D341Med (cell line): ENCODE results near the gene CISD2.
"Not testable (repeated sequence)": the region's sequence is repeated elsewhere in the genome, so short reads cannot be mapped to it uniquely, and the experiment has no call there.

Experiments used
- DNase-seq: peaks from one replicate; pipeline ENCODE4 v3.0.0; 2012; ENCODE audit warnings: low spot score

The CISD2 gene, protein sequence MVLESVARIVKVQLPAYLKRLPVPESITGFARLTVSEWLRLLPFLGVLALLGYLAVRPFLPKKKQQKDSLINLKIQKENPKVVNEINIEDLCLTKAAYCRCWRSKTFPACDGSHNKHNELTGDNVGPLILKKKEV

DNA sequence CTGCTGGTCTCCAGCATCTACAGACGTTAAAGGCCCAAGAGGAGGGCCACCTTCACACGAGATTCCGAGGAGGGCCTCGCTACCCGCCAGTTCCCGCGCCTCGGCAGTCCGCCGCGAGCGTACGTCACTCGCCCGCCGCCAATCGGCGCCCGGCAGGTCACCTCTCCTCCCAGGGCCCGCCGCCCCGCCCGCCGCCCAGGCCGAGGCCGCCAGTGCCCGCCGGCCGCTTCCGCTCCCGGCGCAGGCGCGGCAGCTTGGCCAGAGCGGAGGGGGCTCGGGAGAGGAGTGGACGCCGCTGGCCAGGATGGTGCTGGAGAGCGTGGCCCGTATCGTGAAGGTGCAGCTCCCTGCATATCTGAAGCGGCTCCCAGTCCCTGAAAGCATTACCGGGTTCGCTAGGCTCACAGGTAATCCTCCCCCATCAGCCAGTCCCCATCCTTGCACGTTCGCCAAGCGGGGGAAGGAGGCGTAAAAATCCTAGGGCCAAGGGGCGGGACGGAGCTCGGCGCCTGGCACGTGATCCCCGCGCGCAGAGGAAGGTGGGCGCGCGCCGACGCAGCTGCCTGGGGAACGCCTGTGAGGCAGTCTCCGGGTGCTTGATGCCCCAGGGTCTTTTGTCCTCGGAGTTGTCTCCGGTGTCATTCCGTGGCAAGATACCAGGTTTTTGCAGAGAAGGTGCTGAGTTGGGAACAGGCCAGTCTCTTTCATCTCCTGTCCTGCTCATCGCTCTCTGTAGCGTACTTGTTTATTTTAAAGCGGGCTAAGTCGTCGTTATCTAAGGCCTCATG, at the start of gene CISD2:
TSS of gene CISD2 (plus strand) at position 212 of the 788 bp plus-strand sequence. CDS start at position 305, 93 bp downstream.
- peak; percentile 96 for DNase-seq

DNA sequence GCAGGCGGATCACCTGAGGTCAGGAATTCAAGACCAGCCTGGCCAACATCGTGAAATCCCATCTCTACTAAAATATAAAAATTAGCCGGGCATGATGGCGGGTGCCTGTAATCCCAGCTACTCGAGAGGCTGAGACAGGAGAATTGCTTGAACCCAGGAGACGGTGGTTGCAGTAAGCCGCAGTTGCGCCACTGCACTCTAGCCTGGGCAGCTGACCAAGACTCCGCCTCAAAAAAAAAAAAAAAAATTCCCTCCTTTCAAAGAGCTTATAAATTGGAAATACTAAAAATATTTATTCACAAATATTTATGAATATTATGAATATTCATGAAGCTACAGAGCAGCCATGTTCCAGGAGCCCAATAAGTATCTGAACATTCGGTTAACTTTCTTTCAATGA, 49.7 kb upstream of the CISD2 start:
- not testable (repeated sequence) for DNase-seq

DNA sequence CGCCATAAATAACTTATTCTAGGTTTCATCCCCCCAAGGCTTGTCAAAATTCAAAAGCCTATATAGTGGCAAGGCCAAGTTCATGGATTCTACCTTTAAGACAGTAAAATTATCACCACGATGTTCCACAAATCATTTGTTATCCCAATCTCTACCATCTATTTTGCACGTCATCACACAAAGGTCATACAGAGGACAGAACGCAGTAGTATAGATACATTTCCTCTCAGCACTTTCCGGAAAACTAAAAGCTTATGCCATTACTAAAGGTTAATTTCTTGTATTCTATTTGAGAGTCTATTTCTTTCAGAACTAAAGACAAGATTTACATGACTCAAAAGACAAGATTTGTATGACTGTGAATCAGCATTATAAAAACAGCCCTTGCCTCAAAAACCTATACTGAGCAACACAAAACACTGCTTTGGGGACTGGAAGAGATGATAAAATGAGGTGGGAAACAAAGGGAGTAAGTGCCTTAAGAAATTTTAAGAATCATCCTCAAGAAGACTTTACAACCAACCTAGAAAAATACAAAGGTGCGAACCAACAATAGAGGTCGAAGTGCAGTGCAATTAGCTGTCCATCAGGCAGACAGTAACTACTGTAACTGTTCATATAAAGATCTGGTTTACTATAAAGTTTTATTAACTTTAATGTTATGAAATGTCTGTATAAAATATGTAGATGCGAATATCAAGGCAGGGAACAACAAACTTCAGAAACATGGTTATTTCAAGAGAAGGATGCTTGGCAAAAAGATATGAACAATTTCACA, 49.0 kb upstream of the CISD2 start:
- no peak for DNase-seq

DNA sequence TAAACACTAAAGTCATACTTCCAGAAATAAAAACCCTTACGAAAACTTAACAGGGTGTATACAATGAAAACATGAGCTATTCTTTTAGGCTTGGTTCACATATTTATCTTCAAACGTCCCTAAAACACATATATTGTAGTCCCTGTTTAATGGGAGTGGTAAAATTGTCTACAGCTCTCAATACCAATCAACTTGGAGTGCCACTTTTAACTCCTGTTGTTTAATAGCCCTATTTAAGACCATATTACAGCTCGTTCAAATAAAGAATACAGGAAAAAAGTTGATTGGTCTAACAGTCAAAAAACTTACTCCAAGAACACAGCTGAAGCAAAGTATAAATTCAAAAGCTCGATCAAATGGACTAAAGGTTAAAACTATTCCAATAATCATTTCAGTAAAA, 45.3 kb upstream of the CISD2 start:
- DNase-seq = no peak

GRCh38 chr4:102823897-102824296, 44.9 kb upstream of the CISD2 start:
- DNase-seq = no peak

DNA sequence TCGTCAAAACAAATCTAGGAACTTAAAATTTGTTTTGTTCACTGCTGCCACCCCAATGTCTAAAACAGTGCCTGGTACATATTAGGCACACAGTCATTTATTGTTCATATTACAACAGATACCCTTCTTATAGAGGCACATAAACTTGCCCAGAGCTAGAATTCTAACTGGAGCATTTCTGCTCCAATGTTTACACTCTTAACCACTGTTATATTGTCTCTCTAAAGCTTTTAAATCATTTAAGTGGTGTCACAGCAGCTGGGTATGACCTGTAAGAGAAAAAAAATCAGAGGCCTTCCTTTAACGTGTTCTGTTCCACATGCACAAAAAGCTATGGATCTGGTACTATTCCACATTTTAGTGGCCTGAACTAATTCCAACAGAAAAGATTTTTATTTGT, 44.4 kb upstream of the CISD2 start:
- no peak for DNase-seq

DNA sequence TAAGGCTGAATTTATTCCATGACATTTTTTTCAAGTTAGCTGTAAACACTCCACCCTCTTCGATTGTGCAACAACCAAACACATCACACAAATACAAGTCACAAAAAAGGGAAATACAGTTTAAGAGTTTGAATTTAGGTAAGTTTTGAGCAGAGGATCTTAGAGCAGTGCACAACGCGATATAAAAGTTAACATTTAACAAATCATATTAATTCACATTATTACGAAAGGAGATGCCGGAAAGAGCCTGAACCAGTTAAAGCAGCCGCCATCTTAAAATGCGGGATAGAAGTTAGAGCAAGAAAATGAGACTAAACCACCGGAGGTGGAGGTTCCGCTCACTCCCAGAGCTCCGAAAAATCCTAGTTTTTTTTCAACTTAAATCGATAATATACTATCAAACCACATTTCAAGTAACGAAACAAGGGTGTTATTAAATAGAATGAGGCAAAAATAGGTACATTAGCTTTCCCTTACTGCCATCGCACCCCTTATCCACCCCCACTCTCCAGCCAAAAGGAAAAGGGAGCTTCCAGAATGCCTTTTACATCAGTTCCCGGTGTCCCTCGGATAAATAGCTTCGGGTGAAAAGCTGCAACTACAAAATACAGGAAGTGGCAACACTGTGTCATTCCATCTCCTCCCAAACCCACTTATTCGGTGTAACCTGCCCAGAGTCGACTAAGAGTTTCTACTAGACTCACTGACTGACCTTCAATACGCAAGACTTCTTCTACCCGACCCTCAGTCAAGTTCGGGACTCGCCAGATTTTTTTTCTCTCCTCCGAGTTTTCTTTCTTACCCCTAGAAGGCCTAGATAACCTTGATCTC, 43.3 kb upstream of the CISD2 start:
- peak; percentile 23 for DNase-seq

DNA sequence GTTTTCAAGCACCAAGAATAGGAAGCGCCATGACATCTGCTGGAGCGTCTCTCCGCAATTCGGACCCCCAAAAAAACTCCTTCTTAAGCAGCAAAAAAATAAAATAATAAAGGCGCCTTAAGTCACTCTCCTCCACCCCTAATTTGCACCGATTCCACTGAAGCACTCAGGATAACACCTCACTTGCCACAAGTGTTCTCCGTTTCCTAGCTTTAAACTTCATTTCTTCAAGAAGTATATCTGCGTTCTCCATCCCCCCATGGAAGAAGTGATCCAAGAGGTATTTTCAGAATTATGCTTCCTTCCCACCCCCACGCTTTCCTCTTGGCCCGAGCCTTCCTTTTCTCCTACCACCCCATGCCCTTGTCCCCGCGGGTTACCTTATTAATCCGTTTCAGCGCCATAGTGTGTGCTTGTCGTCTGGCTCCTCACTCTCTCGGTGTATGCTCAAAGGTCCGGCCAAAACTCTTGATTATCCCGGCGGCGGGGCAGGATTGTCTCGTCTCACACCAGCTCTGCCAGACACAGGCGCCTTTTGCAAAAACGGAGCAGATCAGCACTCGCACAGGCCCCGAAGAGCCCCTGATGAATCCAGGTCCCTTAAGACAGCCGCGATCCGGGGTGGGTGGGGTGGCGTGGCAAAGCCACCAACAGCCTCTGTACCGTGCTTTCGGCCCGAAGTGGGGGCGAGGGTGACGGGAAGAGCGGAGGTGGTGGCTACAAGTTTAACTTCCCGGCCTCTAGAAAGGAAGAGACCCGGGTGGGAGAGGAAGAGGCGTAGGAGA, 42.5 kb upstream of the CISD2 start:
- DNase-seq = no peak

DNA sequence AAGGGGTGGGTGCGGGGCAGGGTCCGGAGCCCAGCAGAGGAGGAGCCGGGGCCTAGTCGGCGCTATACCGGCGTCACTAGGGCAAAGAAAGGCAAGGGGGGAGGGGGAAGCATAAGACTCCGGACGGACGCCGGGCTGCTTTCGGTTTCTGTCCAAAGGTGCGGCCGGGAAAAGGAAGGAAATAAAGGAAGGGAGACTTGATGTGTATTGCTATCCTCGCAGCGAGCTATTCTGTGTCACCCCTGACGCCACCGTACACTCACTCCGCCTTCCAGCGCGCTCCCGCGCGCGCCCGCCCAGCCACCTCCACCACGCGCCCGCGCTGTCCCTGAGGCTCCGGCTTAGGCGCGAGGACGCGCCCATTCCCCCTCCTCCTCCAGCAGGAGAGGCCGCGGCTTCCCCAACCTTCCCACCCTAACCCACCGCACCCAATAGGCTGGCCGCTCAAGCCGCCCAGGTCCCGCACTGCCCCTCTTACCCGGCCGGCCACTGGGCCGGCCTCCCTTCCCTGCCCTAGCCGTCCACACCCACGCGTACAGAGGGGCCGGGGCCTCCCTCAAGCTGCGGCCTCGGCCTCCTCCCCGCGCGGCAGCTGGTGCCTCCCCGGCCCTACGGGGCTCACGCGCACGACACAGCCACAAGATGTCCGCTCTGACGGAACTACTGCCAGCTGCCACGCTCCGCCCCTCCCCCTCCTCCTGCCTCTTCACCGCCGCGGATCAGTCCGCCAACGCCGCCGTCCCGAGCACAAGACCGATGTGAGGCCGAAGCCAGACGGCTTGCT, 41.7 kb upstream of the CISD2 start, which contains the start of gene UBE2D3:
TSS of gene UBE2D3 (minus strand) at position 662 of the 784 bp plus-strand sequence. CDS start 1,043 bp downstream, outside the sequence.
- DNase-seq = peak; percentile 83

- DNase-seq = peak; percentile 90
Observed at GRCh38 chr4:102827674-102828496, 40.9 kb upstream of the CISD2 start.

GRCh38 chr4:102828497-102828808, 40.3 kb upstream of the CISD2 start:
- DNase-seq = no peak

GRCh38 chr4:102829803-102830202, 39.0 kb upstream of the CISD2 start:
- no peak for DNase-seq

DNA sequence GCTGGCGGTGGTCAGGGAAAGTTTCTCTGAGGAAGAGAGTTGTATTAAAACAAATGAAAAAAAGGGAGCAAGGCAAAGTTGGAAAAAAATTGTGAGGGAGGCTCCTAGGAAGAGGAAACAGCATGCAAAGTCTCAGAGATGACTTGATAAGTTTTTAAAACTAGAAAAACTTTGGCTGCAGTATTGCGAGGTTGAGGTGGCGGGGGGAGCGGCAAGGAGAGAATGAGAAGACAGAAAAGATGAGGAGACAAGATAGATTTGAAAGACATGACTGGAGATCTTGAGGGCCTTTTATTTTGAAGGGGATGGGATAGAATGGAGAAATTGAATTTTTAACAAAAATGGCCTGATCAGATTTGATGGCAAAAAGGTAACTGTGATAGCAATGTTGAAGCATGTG, 36.7 kb upstream of the CISD2 start:
- no peak for DNase-seq

- DNase-seq = no peak
Observed at GRCh38 chr4:102832667-102833066, 36.1 kb upstream of the CISD2 start.

- DNase-seq = no peak
Observed at GRCh38 chr4:102836596-102836995, 32.2 kb upstream of the CISD2 start.

DNA sequence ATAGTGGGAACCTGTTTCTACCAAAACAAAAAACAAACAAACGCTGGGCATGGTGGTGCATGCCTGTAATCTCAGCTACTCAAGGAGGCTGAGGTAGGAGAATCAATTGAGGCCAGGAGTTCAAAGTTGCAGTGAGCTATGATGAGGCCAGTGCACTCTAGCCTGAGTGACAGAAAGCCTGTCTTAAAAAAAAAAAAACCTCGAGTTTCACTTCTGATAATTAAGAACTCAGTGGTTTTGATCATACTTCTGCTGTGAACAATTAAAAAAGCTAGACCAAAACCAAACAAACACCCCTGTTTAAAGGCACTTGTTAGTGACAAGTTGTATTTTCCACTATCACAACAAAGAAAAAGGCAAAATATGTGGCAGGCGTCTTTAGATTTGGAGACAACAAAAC, 26.4 kb upstream of the CISD2 start:
- no peak for DNase-seq

DNA sequence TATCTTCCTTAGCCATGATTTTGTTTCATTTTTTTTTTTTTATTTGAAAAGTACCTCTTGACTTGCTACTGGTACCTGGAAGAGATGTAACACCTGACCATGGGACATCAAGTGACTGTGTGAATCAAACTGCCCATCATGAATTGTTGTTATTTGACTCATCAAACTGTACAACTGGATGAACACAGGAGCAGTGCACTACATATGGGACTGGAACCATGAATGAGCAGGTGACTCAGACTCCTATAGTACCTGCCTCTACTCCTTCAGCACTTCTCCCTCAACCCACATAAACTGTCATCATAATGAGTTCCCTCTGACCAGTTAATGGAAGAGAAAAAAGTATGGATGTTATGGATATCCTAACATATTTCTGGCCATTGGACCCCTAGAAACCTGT, 25.5 kb upstream of the CISD2 start:
- DNase-seq = no peak

DNA sequence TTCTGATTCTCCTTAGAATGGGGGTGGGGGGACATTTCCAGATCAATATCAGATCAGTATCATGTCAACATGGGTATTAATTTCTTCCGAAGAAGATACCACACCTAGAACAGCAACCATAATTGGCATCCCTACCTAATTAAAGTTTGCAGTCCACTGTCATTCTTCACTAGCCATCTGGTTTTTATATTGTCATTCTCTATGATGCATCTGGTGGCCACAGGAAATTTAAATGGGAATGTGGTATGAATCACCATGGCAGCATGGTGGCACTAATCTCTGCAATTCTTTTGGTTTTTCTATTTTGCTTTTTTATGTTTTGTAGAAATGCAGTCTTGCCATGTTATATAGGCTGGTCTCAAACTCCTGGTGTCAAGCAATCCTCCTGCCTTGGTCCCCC, 24.9 kb upstream of the CISD2 start:
- no peak for DNase-seq

DNA sequence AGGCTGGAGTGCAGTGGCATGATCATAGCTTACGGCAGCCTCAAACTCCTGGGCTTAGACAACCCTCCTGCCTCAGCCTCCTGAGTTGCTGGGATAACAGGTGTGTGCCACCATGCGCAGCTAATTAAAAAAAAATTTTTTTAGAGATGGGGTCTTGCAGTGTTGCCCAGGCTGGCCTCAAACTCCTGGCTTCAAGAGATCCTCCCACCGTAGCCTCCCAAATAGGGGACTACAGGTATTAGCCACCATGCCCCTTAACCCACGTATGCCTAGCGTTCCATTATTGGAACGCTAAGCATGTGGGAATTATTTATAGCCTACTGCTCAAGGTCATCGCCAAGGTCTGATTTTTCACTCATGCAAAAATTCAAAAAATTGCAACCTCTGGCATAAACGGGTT, 21.1 kb upstream of the CISD2 start:
- no peak for DNase-seq
